Activated T-helper 9 cell treated with anti-CD3 and anti-CD28 coated beads, Interleukin-2, amount 50 U/mL, for 16 hours (primary cell): ENCODE results near the gene KCNQ4.
A peak's percentile ranks its signal among the peaks of the same experiment; 100 is the strongest.

ENCODE experiments used
- DNase-seq: peaks from one replicate; pipeline ENCODE4 v3.0.0-alpha.2; 2020; ENCODE audit warnings: low read depth

The KCNQ4 gene

GRCh38 chr1:40861224-40862003 lies 77.8 kb downstream of the KCNQ4 start:
- peak; percentile 10 for DNase-seq

- DNase-seq, result peak; percentile 92
Observed at GRCh38 chr1:40862008-40862863, 78.6 kb downstream of the KCNQ4 start, which contains the start of gene CITED4. TSS of gene CITED4 (minus strand) at chr1:40862363. CDS start at chr1:40862127, 236 bp downstream.

GRCh38 chr1:40868051-40868723 lies 84.6 kb downstream of the KCNQ4 start:
- no peak for DNase-seq

- DNase-seq, result no peak
Observed at GRCh38 chr1:40870135-40870728, 86.6 kb downstream of the KCNQ4 start.

GRCh38 chr1:40872276-40872675 lies 88.7 kb downstream of the KCNQ4 start:
- DNase-seq, result no peak

GRCh38 chr1:40873863-40874472 lies 90.4 kb downstream of the KCNQ4 start:
- DNase-seq, result no peak

- no peak for DNase-seq
Observed at GRCh38 chr1:40876436-40876761, 92.8 kb downstream of the KCNQ4 start.

- no peak for DNase-seq
Observed at GRCh38 chr1:40876891-40877290, 93.3 kb downstream of the KCNQ4 start.

- DNase-seq, result no peak
Observed at GRCh38 chr1:40877698-40878097, 94.1 kb downstream of the KCNQ4 start.

- DNase-seq, result no peak
Observed at GRCh38 chr1:40878906-40879305, 95.3 kb downstream of the KCNQ4 start.

GRCh38 chr1:40879482-40880175 lies 96.0 kb downstream of the KCNQ4 start:
- no peak for DNase-seq

GRCh38 chr1:40880813-40881549 lies 97.4 kb downstream of the KCNQ4 start:
- no peak for DNase-seq

- no peak for DNase-seq
Observed at GRCh38 chr1:40884055-40884795, 100.6 kb downstream of the KCNQ4 start.

- DNase-seq, result no peak
Observed at GRCh38 chr1:40886318-40887011, 102.9 kb downstream of the KCNQ4 start.

- no peak for DNase-seq
Observed at GRCh38 chr1:40887012-40887378, 103.4 kb downstream of the KCNQ4 start.

- DNase-seq, result no peak
Observed at GRCh38 chr1:40887652-40888051, 104.1 kb downstream of the KCNQ4 start.
